K562 (cell line): ENCODE data around the gene ILK. TPM values are rescaled to one million over a fixed set of nuclear protein-coding genes. Genes with fewer than 3 reads are reported as not detected.

Experiments
- ATAC-seq: fragments of 200-7000 bp; cut with Tn5 transposase; 3 replicates; pipeline ENCODE4 v1.9.1; 2020; ENCODE audit warnings: moderate library complexity
- BruUV-seq: library from RNA; stranded (reverse); fragments of 400-500 nt; replicated peaks from 2 replicates; lab custom pipeline; 2021; lab: Mats Ljungman, UMichigan
- CTCF ChIA-PET: fragments of 300-600 bp; formaldehyde crosslinking; extraction: SDS; loops from one replicate; lab custom pipeline; 2021; ENCODE audit warnings: low intra/inter-chr PET ratio; lab: Yijun Ruan, JAX
- POLR2A ChIA-PET: fragments of 300-600, 350-650 bp; sonication (Branson Sonifier 250); formaldehyde crosslinking; extraction: SDS; loops from one replicate; lab custom pipeline; 2021; ENCODE audit warnings: antibody characterized with exemption, inconsistent platforms; lab: Yijun Ruan, JAX
- DNase-seq, 4 experiments: peaks; one replicate each; pipeline versions ENCODE4 v3.0.0 to v3.0.0-alpha.2; 2011 to 2018; ENCODE audit warnings: low spot score in 3 of 4, mixed read lengths in 3 of 4; ENCODE audit errors: extremely low read depth in 1 of 4
- FAIRE-seq: peaks from 2 replicates; lab custom pipeline; 2011; peaks lifted over from hg19 to GRCh38; lab: Jason Lieb, UNC
- H2AFZ ChIP-seq: 2 replicates; pipeline ENCODE4 v1.6.0; 2011; ENCODE audit warnings: low read depth, low read length, control low read depth, inconsistent platforms
- H3K27ac ChIP-seq: fragments of 200-600 bp; 3 replicates; pipeline ENCODE4 v1.8.0; 2011; ENCODE audit warnings: low read depth, mild to moderate bottlenecking, control low read depth, inconsistent platforms, low read length, moderate library complexity, mixed read lengths; ENCODE audit errors: extremely low read depth
- H3K27me3 ChIP-seq, 2 experiments: fragments of 300-600 bp in 1 of 2; 2 replicates in 1 of 2; 3 replicates in 1 of 2; pipeline versions ENCODE4 v1.6.0 to v1.8.0; 2011; ENCODE audit warnings: inconsistent platforms in 2 of 2, low read length in 2 of 2, mild to moderate bottlenecking in 1 of 2, mixed read lengths in 1 of 2, moderate library complexity in 1 of 2; ENCODE audit not compliant: control insufficient read depth in 2 of 2, insufficient read depth in 2 of 2
- H3K36me3 ChIP-seq: fragments of 300-600 bp; 3 replicates; pipeline ENCODE4 v1.8.0; 2011; ENCODE audit warnings: mild to moderate bottlenecking, low read length, inconsistent platforms; ENCODE audit not compliant: control insufficient read depth, insufficient read depth
- H3K4me1 ChIP-seq, 2 experiments: fragments of 200-600 bp in 1 of 2; replicated peaks in 1 of 2; 2 replicates in 1 of 2; 3 replicates in 1 of 2; pipeline versions ENCODE4 v1.5.1 to v1.8.0; 2011; ENCODE audit warnings: inconsistent platforms in 2 of 2, low read length in 2 of 2, mild to moderate bottlenecking in 1 of 2, mixed read lengths in 1 of 2, moderate library complexity in 1 of 2; ENCODE audit not compliant: control insufficient read depth in 2 of 2, insufficient read depth in 2 of 2
- H3K4me2 ChIP-seq: 2 replicates; pipeline ENCODE4 v1.6.1; 2011; ENCODE audit warnings: low read length, control low read depth, inconsistent platforms, mixed read lengths; ENCODE audit not compliant: insufficient read depth
- H3K4me3 ChIP-seq: fragments of 200-600 bp; sonication (generic), shearing (Covaris generic); 2 replicates; pipeline ENCODE4 v1.5.1; 2016; ENCODE audit warnings: control low read depth, inconsistent platforms
- H3K79me2 ChIP-seq: fragments of 200-600 bp; 3 replicates; pipeline ENCODE4 v1.8.0; 2011; ENCODE audit warnings: low read length, inconsistent platforms; ENCODE audit not compliant: control insufficient read depth, insufficient read depth
- H3K9ac ChIP-seq, 2 experiments: 2 replicates each; pipeline versions ENCODE4 v1.6.0 to v1.6.1; 2011; ENCODE audit warnings: low read depth in 2 of 2, low read length in 2 of 2, control low read depth in 1 of 2, inconsistent platforms in 1 of 2, mild to moderate bottlenecking in 1 of 2, mixed read lengths in 1 of 2; ENCODE audit not compliant: insufficient read depth in 1 of 2
- H3K9me1 ChIP-seq: one replicate; pipeline ENCODE4 v1.6.0; 2011; ENCODE audit warnings: inconsistent platforms, mild to moderate bottlenecking, low read length, moderate library complexity; ENCODE audit not compliant: control insufficient read depth, insufficient read depth
- H3K9me3 ChIP-seq: replicated peaks from 2 replicates; pipeline ENCODE4 v1.5.1; 2011; ENCODE audit warnings: low read depth, low read length, inconsistent platforms; ENCODE audit not compliant: control insufficient read depth, insufficient read depth
- H4K20me1 ChIP-seq: replicated peaks from 2 replicates; pipeline ENCODE4 v1.6.1; 2011; ENCODE audit warnings: low read length, inconsistent platforms, mixed read lengths; ENCODE audit not compliant: control insufficient read depth, insufficient read depth
- FOXM1 ChIP-seq, 2 experiments: fragments of 450-650 bp in 1 of 2; sonication (generic) in 1 of 2; formaldehyde crosslinking in 1 of 2; IDR thresholded peaks; 2 replicates each; pipeline versions ENCODE4 v1.6.1 to v1.9.0; 2017 to 2022; ENCODE audit warnings: low read depth in 2 of 2, mild to moderate bottlenecking in 2 of 2, missing genetic modification reagents in 1 of 2, moderate library complexity in 1 of 2
- ZKSCAN1 ChIP-seq: fragments of 150-350 bp; IDR thresholded peaks from 2 replicates; pipeline ENCODE4 v1.6.1; 2016; ENCODE audit warnings: low read depth, low read length
- ZNF316 ChIP-seq: fragments of 450-650 bp; IDR thresholded peaks from 2 replicates; pipeline ENCODE4 v1.6.1; 2016
- ZNF77 ChIP-seq: fragments of 250-450 bp; sonication (Bioruptor Pico); IDR thresholded peaks from 2 replicates; pipeline ENCODE4 v1.5.0; 2020
- WGBS: fragments of 100-300 bp; shearing (Covaris generic); methylation state at CpG from one replicate; pipeline ENCODE4 v1.1.6; 2016; ENCODE audit warnings: low coverage, mixed read lengths; ENCODE audit not compliant: insufficient coverage; ENCODE audit errors: missing lambda C conversion rate; 5-methylcytosine and 5-hydroxymethylcytosine counted together
- in situ Hi-C: fragments of 300-500 bp; cut with MboI; formaldehyde crosslinking; loops from 4 replicates; pipeline ENCODE4 v1.15.0; 2018; ENCODE audit warnings: inconsistent platforms, mixed read lengths
- intact Hi-C: fragments of 100-400 bp; cut with micrococcal nuclease; formaldehyde crosslinking; loops from 2 replicates; pipeline ENCODE4 v1.14.2; 2022
- polyA plus RNA-seq, 8 experiments: library from polyadenylated mRNA; depleted of rRNA in 4 of 8; stranded (reverse) in 5 of 8; unstranded in 3 of 8; fragments of >200 nt; fragmentation: Nextera tagmentation in 2 of 8; fragmentation: Illumina TruSeq in 1 of 8; extraction: Ambion mirVana in 2 of 8; extraction: Trizol in 1 of 8; gene quantifications; 2 replicates each; pipeline versions ENCODE4 v1.2.1 to v1.2.3, GENCODE V29; 2011 to 2014; ENCODE audit warnings: inconsistent platforms in 1 of 8, missing spikeins in 1 of 8
- total RNA-seq, 7 experiments: library from RNA; depleted of rRNA in 6 of 7; stranded (reverse); fragments of >200 nt in 6 of 7; fragmentation: Illumina TruSeq in 2 of 7; extraction: Trizol in 2 of 7; gene quantifications; 2 replicates each; pipeline versions ENCODE4 v1.2.1 to v1.2.3, GENCODE V29; 2011 to 2021; ENCODE audit warnings: low replicate concordance in 1 of 7

ILK gene
- total and polyA plus RNA-seq, 9 of the 15 experiments (the other 6 are each of a cell fraction or from before 2014, with no cell fraction given): 43.3 to 95.9 (median 58.9) TPM

DNA sequence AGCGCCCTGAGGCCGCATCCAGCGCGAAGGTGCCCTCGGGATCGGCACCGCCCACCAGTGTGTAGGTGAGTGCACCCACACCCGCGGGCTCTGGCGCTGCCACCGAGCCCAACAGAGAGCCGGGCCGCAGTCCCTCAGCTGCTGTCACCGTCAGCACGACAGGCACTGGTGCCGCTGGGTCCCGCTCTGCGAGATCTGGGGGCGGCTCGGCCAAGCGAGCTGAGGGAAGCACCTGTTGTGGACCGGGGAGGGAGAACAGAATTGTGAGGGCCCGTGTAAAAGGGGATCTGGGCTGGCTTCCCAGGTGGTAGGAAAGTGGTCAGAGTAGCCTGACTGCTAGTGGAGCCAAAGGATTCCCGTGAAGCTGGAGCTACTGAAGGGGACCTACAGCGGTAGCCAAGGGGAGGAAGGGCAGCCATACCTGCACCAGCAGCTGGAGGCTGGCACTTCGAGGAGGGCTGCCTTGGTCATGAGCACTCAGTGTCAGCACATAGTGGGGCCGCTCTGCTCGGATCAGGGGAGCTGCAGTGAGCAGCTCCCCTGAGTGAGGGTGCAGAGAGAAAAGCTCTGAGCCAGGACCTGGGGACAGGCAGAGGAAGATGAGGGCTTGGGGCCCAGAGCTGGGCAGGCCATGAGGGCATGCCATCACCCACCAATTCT lies 27.2 kb downstream of the ILK start:
- CTCF ChIA-PET: no interaction called here
- WGBS: 70% methylated on average over 20 of the region's 28 CpGs
- no peak overlapping the region for H3K4me3 ChIP-seq

DNA sequence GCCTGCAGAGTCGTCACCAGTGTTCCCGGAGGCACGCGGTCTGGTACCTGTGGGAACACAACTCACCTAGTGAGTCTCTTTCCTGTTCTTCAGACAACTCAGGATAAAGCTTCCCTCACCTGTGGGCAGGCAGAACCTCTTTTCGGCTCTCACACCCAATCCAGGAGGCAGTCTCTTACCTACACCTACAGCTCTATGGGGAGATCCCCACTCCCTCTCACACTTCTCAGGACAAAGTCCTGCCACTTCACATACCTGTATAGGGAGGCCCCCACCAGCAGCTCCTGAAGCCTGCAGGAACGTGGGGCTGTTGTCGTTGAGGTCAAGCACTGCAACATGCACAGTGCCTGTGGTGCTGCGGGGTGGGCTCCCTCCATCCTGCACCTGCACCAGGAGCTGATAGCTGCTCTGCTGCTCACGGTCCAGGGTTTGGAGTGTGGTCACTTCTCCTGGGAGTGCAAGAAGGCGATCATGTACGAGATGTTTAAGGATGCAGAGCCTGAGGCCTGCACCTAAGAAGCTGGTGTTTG lies 27.9 kb downstream of the ILK start:
- DNase-seq: no peak
- peaks cover 11 to 23% of the 10 kb centered on the region in 2 experiments for H3K4me1 ChIP-seq
- CTCF ChIA-PET: no interaction called here
- intact Hi-C loops: loop anchor here (10.0 kb wide), 1 partner anchor 257 kb away; no protein-coding TSS in a partner anchor
- H3K27me3 ChIP-seq: peaks cover 3 to 12% of the 10 kb centered on the region in 2 experiments; a peak in 3 of 5 replicates
- 48% methylated on average over 11 of the region's 11 CpGs for WGBS
- no peak overlapping the region for H3K4me2 ChIP-seq
- no peak overlapping the region for H3K27ac ChIP-seq
- ATAC-seq: no peak
- H3K79me2 ChIP-seq: no peaks in the 10 kb centered on the region
- no peaks in the 10 kb centered on the region for H3K36me3 ChIP-seq
- in situ Hi-C loops: no loop called here
- POLR2A ChIA-PET: interaction anchor here (0.7 to 2.7 kb wide), 7 partner anchors 10 to 149 kb away, joined by 3 to 13 read pairs (median 4); partner anchors contain the start of gene TPP1
- H3K4me3 ChIP-seq: no peak overlapping the region
- no peaks in the 10 kb centered on the region for H3K9me3 ChIP-seq
- no TSS peak for BruUV-seq
- no peak for FAIRE-seq
- no peak for TF ChIP-seq FOXM1 (IDR thresholded peaks at IDR 0.05; ENCODE audit: low read depth)
- TF ChIP-seq FOXM1 (CRISPR knock-in tag; IDR thresholded peaks at IDR 0.05; ENCODE audit: low read depth): no peak
- peak; percentile 8; the same call in 1 of the 2 replicates for TF ChIP-seq ZNF316
- TF ChIP-seq, all 486 proteins: peak for 1
- Histone ChIP-seq H3K9me1 (no peaks in the 10 kb centered on the region), H2AFZ (no peak overlapping the region), H4K20me1 (no peaks in the 10 kb centered on the region), H3K9ac (no peak overlapping the region)

More for the DNA sequence above, 27.2 kb downstream of the ILK start:
- POLR2A ChIA-PET: interaction anchor here (1.2 to 2.7 kb wide), 3 partner anchors 11 to 19 kb away, joined by 3 to 13 read pairs (median 4); partner anchors contain the start of gene TPP1
- H2AFZ ChIP-seq: no peak overlapping the region
- in situ Hi-C loops: no loop called here
- H3K9ac ChIP-seq: no peak overlapping the region
- H3K4me2 ChIP-seq: no peak overlapping the region
- H3K9me1 ChIP-seq: no peaks in the 10 kb centered on the region
- ATAC-seq: no peak
- peaks cover 8 to 21% of the 10 kb centered on the region in 2 experiments for H3K4me1 ChIP-seq
- FAIRE-seq: no peak
- DNase-seq: no peak
- no peaks in the 10 kb centered on the region for H3K9me3 ChIP-seq
- BruUV-seq: no TSS peak
- intact Hi-C loops: loop anchor here (10.0 kb wide), 1 partner anchor 256 kb away; no protein-coding TSS in a partner anchor
- H3K27ac ChIP-seq: no peak overlapping the region
- peaks cover 3 to 14% of the 10 kb centered on the region in 2 experiments; a peak in 3 of 5 replicates for H3K27me3 ChIP-seq
- no peaks in the 10 kb centered on the region for H3K79me2 ChIP-seq
- no peaks in the 10 kb centered on the region for H3K36me3 ChIP-seq
- no peaks in the 10 kb centered on the region for H4K20me1 ChIP-seq
- TF ChIP-seq ZKSCAN1 (peak; percentile 41; the same call in 1 of the 2 replicates), ZNF77 (CRISPR knock-in tag) (no peak)
- TF ChIP-seq, all 486 proteins: peak for 1
